HFF-Myc (cell line): ENCODE results near the gene HSPB7.
"Not testable (repeated sequence)": the region's sequence is repeated elsewhere in the genome, so short reads cannot be mapped to it uniquely, and the experiment has no call there.

Experiments
- DNase-seq: peaks from one replicate; pipeline ENCODE4 v3.0.0-alpha.2; 2011; ENCODE audit warnings: low read depth; ENCODE audit errors: extremely low read depth
- H3K4me3 ChIP-seq: replicated peaks from 2 replicates; pipeline ENCODE4 v1.5.1; 2011; ENCODE audit warnings: low read depth, mild to moderate bottlenecking, control low read depth, low read length
- CTCF ChIP-seq: IDR thresholded peaks from 2 replicates; pipeline ENCODE4 v1.5.1; 2012; ENCODE audit warnings: mild to moderate bottlenecking, low read depth, low read length, control low read depth; ENCODE audit errors: missing control alignments

Gene HSPB7

GRCh38 chr1:15983275-15983674 lies 34.6 kb downstream of the HSPB7 start:
- no peak for DNase-seq
- no peak overlapping the region for H3K4me3 ChIP-seq
- TF ChIP-seq CTCF: no peak

- no peak for TF ChIP-seq CTCF
- no peak overlapping the region for H3K4me3 ChIP-seq
- DNase-seq: no peak
Measured at GRCh38 chr1:15981679-15982078, 36.2 kb downstream of the HSPB7 start.

- not testable (repeated sequence) for DNase-seq, H3K4me3 ChIP-seq
Measured at GRCh38 chr1:15977947-15978346, 39.9 kb downstream of the HSPB7 start.

- peak within 1 kb of the TSS; percentile 72 for H3K4me3 ChIP-seq
- TF ChIP-seq CTCF: no peak
- peak; percentile 78 for DNase-seq
Measured at GRCh38 chr1:15975805-15976680, 41.8 kb downstream of the HSPB7 start, which contains the start of gene ZBTB17. Gene ZBTB17 (minus strand): TSS chr1:15976101. CDS start chr1:15948495, 27,606 bp downstream.

- no peak for TF ChIP-seq CTCF
- peak overlapping the region; percentile 72 for H3K4me3 ChIP-seq
- DNase-seq: no peak
Measured at GRCh38 chr1:15975358-15975804, 42.5 kb downstream of the HSPB7 start.

- DNase-seq: no peak
- peak overlapping the region; percentile 72 for H3K4me3 ChIP-seq
- no peak for TF ChIP-seq CTCF
Measured at GRCh38 chr1:15974855-15975254, 43.0 kb downstream of the HSPB7 start.

GRCh38 chr1:15973772-15974171 lies 44.1 kb downstream of the HSPB7 start:
- DNase-seq: no peak
- no peak for TF ChIP-seq CTCF
- H3K4me3 ChIP-seq: no peak overlapping the region
